HCT116 (cell line): ENCODE measurements around the gene GRIK5. TPM values are rescaled to one million over a fixed set of nuclear protein-coding genes. Genes with fewer than 3 reads are reported as not detected.

ENCODE experiments used
- ATAC-seq: fragments of 200-7000 bp; cut with Tn5 transposase; 2 replicates; pipeline ENCODE4 v1.9.1; 2020; ENCODE audit warnings: mild to moderate bottlenecking, moderate library complexity
- BruUV-seq: library from RNA; stranded (reverse); fragments of 400-500 nt; replicated peaks from 2 replicates; lab custom pipeline; 2021; lab: Mats Ljungman, UMichigan
- CTCF ChIA-PET: fragments of 300-600 bp; sonication (Branson Sonifier 250); formaldehyde crosslinking; loops from one replicate; lab custom pipeline; 2021; ENCODE audit warnings: antibody characterized with exemption; lab: Charles Lee
- POLR2A ChIA-PET: fragments of 300-600, 350-600 bp; sonication (Branson Sonifier 250); formaldehyde crosslinking; loops from one replicate; lab custom pipeline; 2021; ENCODE audit warnings: antibody characterized with exemption; lab: Charles Lee
- RAD21 ChIA-PET, 2 experiments: fragments of 300-600 bp; sonication (Branson Sonifier 250); formaldehyde crosslinking; loops; one replicate each; lab custom pipeline; 2023; ENCODE audit warnings: low total read pairs in 2 of 2; ENCODE audit not compliant: uncharacterized antibody in 2 of 2, unreplicated experiment in 2 of 2, low non-redundant PET in 1 of 2; lab: Charles Lee
- DNase-seq: peaks from one replicate; pipeline ENCODE4 v3.0.0-alpha.2; 2010; ENCODE audit warnings: low read depth, low spot score
- H2AFZ ChIP-seq: fragments of 200-600 bp; shearing (Covaris generic), sonication (generic); 2 replicates; pipeline ENCODE4 v1.6.1; 2017; ENCODE audit warnings: low read depth, mixed run types, mixed read lengths, antibody characterized with exemption, low read length; ENCODE audit not compliant: poor library complexity, severe bottlenecking
- H3K27ac ChIP-seq: 2 replicates; pipeline ENCODE4 v1.5.1; 2012; ENCODE audit warnings: low read depth, low read length
- H3K27me3 ChIP-seq: fragments of 200-600 bp; sonication (generic); 2 replicates; pipeline ENCODE4 v1.6.1; 2016; ENCODE audit warnings: mixed run types, low read length, mixed read lengths; ENCODE audit not compliant: insufficient read depth
- H3K36me3 ChIP-seq, 2 experiments: fragments of 200-500 bp in 1 of 2; fragments of 200-600 bp in 1 of 2; sonication (Bioruptor generic) in 1 of 2; sonication (generic) in 1 of 2; 2 replicates each; pipeline versions ENCODE4 v1.5.1 to v1.6.1; 2014 to 2016; ENCODE audit warnings: low read length in 2 of 2, inconsistent platforms in 1 of 2, mixed read lengths in 1 of 2, mixed run types in 1 of 2; ENCODE audit not compliant: insufficient read depth in 2 of 2, control insufficient read depth in 1 of 2
- H3K4me1 ChIP-seq, 2 experiments: fragments of 200-600 bp in 1 of 2; sonication (generic) in 1 of 2; 2 replicates each; pipeline versions ENCODE4 v1.5.1 to v1.6.1; 2012 to 2017; ENCODE audit warnings: low read length in 2 of 2, inconsistent platforms in 1 of 2, mild to moderate bottlenecking in 1 of 2, mixed read lengths in 1 of 2, mixed run types in 1 of 2, moderate library complexity in 1 of 2; ENCODE audit not compliant: insufficient read depth in 2 of 2, control insufficient read depth in 1 of 2
- H3K4me2 ChIP-seq: fragments of 200-600 bp; sonication (generic); 2 replicates; pipeline ENCODE4 v1.6.1; 2017; ENCODE audit warnings: mixed run types, low read length, mixed read lengths
- H3K4me3 ChIP-seq, 2 experiments: fragments of 200-600 bp in 1 of 2; sonication (generic) in 1 of 2; replicated peaks in 1 of 2; 2 replicates each; pipeline ENCODE4 v1.5.1; 2011 to 2016; ENCODE audit warnings: low read length in 2 of 2, control low read depth in 1 of 2, low read depth in 1 of 2, mild to moderate bottlenecking in 1 of 2, mixed read lengths in 1 of 2, mixed run types in 1 of 2
- H3K79me2 ChIP-seq: fragments of 200-600 bp; sonication (generic); 2 replicates; pipeline ENCODE4 v1.6.1; 2017; ENCODE audit warnings: mild to moderate bottlenecking, mixed run types, low read length, moderate library complexity, mixed read lengths; ENCODE audit not compliant: insufficient read depth
- H3K9ac ChIP-seq: fragments of 200-600 bp; sonication (generic); 2 replicates; pipeline ENCODE4 v1.6.1; 2016; ENCODE audit warnings: low read length, mixed read lengths
- H3K9me2 ChIP-seq: fragments of 200-600 bp; sonication (generic), shearing (Covaris generic); 2 replicates; pipeline ENCODE4 v1.6.1; 2017; ENCODE audit warnings: mixed run types, mild to moderate bottlenecking, moderate library complexity; ENCODE audit not compliant: insufficient read depth
- H3K9me3 ChIP-seq, 2 experiments: fragments of 200-500 bp in 1 of 2; fragments of 200-600 bp in 1 of 2; sonication (Bioruptor generic) in 1 of 2; sonication (generic) in 1 of 2; 2 replicates each; pipeline ENCODE4 v1.6.1; 2014 to 2017; ENCODE audit warnings: low read length in 2 of 2, mixed read lengths in 2 of 2, inconsistent platforms in 1 of 2, low read depth in 1 of 2, mild to moderate bottlenecking in 1 of 2, mixed run types in 1 of 2, moderate library complexity in 1 of 2; ENCODE audit not compliant: control insufficient read depth in 1 of 2, insufficient read depth in 1 of 2
- H4K20me1 ChIP-seq: fragments of 200-600 bp; sonication (generic), shearing (Covaris generic); 2 replicates; pipeline ENCODE4 v1.6.1; 2017; ENCODE audit warnings: mixed run types, mild to moderate bottlenecking, moderate library complexity; ENCODE audit not compliant: insufficient read depth
- FOSL1 ChIP-seq: IDR thresholded peaks from 2 replicates; pipeline ENCODE4 v1.6.1; 2012; ENCODE audit warnings: low read depth
- intact Hi-C: fragments of 100-400 bp; cut with micrococcal nuclease; formaldehyde crosslinking; loops from 2 replicates; pipeline ENCODE4 v1.10.0; 2022
- total RNA-seq: library from RNA; stranded (reverse); gene quantifications from one replicate; pipeline ENCODE4 v1.2.1, GENCODE V29; 2021; ENCODE audit not compliant: unreplicated experiment
- TF ChIP-seq, protein P1 (sequence below), 3 experiments: fragments of 200-600 bp in 1 of 3; sonication (generic) in 1 of 3; IDR thresholded peaks in 2 of 3; conservative IDR thresholded peaks in 1 of 3; 2 replicates each; pipeline ENCODE4 v1.5.1; 2012 to 2017; ENCODE audit warnings: low read depth in 2 of 3, low read length in 2 of 3, antibody characterized with exemption in 1 of 3, borderline replicate concordance in 1 of 3, control low read depth in 1 of 3, mild to moderate bottlenecking in 1 of 3, mixed read lengths in 1 of 3, mixed run types in 1 of 3, moderate library complexity in 1 of 3; ENCODE audit not compliant: insufficient read depth in 1 of 3
- TF ChIP-seq, protein P2 (sequence below): IDR thresholded peaks from 2 replicates; pipeline ENCODE4 v1.6.1; 2012; ENCODE audit warnings: low read depth

GRIK5 gene
- total RNA-seq, 1 experiment from 2014 or later = 1.7 TPM

DNA sequence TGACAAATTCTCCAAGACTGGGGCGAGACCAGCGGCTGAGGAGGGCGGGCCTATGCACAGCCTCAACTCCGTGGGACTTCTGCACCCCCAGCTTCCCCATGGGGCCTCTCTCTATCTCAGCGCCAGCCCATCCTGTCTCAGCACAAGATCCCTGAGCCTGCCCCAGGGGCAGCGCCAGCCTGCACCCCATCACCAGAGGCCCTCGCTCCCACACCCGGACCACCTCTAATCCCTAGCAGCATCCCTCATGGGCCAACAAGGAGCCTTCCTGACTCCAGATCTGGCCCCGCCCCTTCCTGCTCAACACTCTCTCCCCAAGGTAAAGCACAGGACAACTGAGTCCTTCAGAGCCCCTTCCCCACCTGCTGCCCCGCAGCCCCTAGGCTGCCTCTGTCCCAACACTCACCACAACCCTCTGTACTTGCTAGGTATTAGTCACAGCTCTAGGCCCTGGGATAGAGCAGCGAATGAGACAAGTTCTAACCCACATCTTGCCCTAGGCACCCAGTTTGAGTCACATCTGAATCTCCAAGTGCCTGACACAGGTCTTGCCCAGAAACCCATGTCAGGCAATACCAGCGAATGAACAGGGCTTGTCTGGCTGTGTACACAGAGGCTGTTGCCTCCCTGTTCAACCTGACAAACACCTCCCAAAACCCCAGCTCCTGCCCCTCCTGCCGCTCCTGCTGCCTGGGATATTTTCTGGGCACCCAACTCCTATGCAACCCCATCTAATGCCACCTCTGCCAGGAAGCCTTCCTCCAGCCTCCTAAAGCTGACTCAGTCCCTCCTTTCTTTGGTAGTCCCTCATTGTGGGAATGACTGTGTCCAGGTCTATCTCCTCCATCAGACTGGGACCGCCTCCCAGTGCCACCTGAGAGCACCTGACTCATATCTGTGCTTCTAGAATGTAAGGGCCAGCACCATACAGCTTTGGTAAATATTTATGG lies 18.6 kb downstream of the GRIK5 start:
- Histone ChIP-seq H2AFZ (no peak overlapping the region), H3K4me2 (peak overlapping the region; percentile 35), H3K4me3 (no peak overlapping the region), H3K4me1 (peaks cover 5 to 19% of the 10 kb centered on the region in 2 experiments; a peak in 2 of 4 replicates), H3K9me3 (no peaks in the 10 kb centered on the region), H4K20me1 (no peaks in the 10 kb centered on the region), H3K36me3 (no peaks in the 10 kb centered on the region), H3K9me2 (no peaks in the 10 kb centered on the region), H3K79me2 (no peaks in the 10 kb centered on the region), H3K27me3 (no peaks in the 10 kb centered on the region), H3K27ac (no peak overlapping the region; the same call in 1 of the 2 replicates), H3K9ac (no peak overlapping the region)
- TF ChIP-seq, protein P1, sequence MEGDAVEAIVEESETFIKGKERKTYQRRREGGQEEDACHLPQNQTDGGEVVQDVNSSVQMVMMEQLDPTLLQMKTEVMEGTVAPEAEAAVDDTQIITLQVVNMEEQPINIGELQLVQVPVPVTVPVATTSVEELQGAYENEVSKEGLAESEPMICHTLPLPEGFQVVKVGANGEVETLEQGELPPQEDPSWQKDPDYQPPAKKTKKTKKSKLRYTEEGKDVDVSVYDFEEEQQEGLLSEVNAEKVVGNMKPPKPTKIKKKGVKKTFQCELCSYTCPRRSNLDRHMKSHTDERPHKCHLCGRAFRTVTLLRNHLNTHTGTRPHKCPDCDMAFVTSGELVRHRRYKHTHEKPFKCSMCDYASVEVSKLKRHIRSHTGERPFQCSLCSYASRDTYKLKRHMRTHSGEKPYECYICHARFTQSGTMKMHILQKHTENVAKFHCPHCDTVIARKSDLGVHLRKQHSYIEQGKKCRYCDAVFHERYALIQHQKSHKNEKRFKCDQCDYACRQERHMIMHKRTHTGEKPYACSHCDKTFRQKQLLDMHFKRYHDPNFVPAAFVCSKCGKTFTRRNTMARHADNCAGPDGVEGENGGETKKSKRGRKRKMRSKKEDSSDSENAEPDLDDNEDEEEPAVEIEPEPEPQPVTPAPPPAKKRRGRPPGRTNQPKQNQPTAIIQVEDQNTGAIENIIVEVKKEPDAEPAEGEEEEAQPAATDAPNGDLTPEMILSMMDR (IDR thresholded peaks at IDR 0.05 in 2 of 3, conservative IDR thresholded peaks at IDR 0.05 in 1 of 3; ENCODE audit: borderline replicate concordance in 1 of 3, insufficient read depth in 1 of 3, low read depth in 2 of 3, low read length in 2 of 3) = no peak
- TF ChIP-seq, protein P2, sequence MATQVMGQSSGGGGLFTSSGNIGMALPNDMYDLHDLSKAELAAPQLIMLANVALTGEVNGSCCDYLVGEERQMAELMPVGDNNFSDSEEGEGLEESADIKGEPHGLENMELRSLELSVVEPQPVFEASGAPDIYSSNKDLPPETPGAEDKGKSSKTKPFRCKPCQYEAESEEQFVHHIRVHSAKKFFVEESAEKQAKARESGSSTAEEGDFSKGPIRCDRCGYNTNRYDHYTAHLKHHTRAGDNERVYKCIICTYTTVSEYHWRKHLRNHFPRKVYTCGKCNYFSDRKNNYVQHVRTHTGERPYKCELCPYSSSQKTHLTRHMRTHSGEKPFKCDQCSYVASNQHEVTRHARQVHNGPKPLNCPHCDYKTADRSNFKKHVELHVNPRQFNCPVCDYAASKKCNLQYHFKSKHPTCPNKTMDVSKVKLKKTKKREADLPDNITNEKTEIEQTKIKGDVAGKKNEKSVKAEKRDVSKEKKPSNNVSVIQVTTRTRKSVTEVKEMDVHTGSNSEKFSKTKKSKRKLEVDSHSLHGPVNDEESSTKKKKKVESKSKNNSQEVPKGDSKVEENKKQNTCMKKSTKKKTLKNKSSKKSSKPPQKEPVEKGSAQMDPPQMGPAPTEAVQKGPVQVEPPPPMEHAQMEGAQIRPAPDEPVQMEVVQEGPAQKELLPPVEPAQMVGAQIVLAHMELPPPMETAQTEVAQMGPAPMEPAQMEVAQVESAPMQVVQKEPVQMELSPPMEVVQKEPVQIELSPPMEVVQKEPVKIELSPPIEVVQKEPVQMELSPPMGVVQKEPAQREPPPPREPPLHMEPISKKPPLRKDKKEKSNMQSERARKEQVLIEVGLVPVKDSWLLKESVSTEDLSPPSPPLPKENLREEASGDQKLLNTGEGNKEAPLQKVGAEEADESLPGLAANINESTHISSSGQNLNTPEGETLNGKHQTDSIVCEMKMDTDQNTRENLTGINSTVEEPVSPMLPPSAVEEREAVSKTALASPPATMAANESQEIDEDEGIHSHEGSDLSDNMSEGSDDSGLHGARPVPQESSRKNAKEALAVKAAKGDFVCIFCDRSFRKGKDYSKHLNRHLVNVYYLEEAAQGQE = no peak
- TF ChIP-seq FOSL1 = 0 out of 2 replicates have a peak, but pooled peaks have one; percentile 27
- DNase-seq (no peak), ATAC-seq (peak; percentile 83)
- intact Hi-C loops = no loop called here
- POLR2A ChIA-PET = interaction anchor here (1.3 kb wide), 1 partner anchor 23 kb away, joined by 4 read pairs; no protein-coding TSS in a partner anchor
- CTCF ChIA-PET = interaction anchor here (1.2 kb wide), 1 partner anchor 17 kb away, joined by 6 read pairs; no protein-coding TSS in a partner anchor
- RAD21 ChIA-PET = no interaction called here
- no TSS peak for BruUV-seq
